BLaER1 (cell line): ENCODE measurements around the gene LSM7.

Experiments used
- H3K27ac ChIP-seq: shearing (Covaris generic); formaldehyde crosslinking; 2 replicates; pipeline ENCODE4 v1.8.1; 2022
- H3K27me3 ChIP-seq: shearing (Covaris generic); formaldehyde crosslinking; 2 replicates; pipeline ENCODE4 v1.8.1; 2022
- H3K36me3 ChIP-seq: shearing (Covaris generic); formaldehyde crosslinking; 2 replicates; pipeline ENCODE4 v1.8.1; 2022
- H3K4me1 ChIP-seq: shearing (Covaris generic); formaldehyde crosslinking; 2 replicates; pipeline ENCODE4 v1.8.1; 2022
- H3K4me2 ChIP-seq: shearing (Covaris generic); formaldehyde crosslinking; 2 replicates; pipeline ENCODE4 v1.8.1; 2022
- H3K4me3 ChIP-seq: shearing (Covaris generic); formaldehyde crosslinking; 2 replicates; pipeline ENCODE4 v1.8.1; 2022
- H3K9ac ChIP-seq: shearing (Covaris generic); formaldehyde crosslinking; 2 replicates; pipeline ENCODE4 v1.8.1; 2022
- H3K9me3 ChIP-seq: shearing (Covaris generic); formaldehyde crosslinking; 2 replicates; pipeline ENCODE4 v1.8.1; 2022
- H4K20me1 ChIP-seq: shearing (Covaris generic); formaldehyde crosslinking; 2 replicates; pipeline ENCODE4 v1.8.1; 2022
- Cebpa-rat ChIP-seq: shearing (Covaris generic); IDR thresholded peaks from 2 replicates; pipeline ENCODE4 v1.8.1; 2022

LSM7 gene

GRCh38 chr19:2345076-2345475, 16.7 kb upstream of the LSM7 start:
- TF ChIP-seq Cebpa-rat: no peak
- H3K4me2 ChIP-seq: peak overlapping the region; percentile 37; the same call in 1 of the 2 replicates
- H3K4me3 ChIP-seq: no peak overlapping the region
- no peak overlapping the region for H3K9ac ChIP-seq
- peaks cover 80% of the 10 kb centered on the region for H3K36me3 ChIP-seq
- H3K9me3 ChIP-seq: no peaks in the 10 kb centered on the region
- H4K20me1 ChIP-seq: peaks cover 13% of the 10 kb centered on the region
- peaks cover 48% of the 10 kb centered on the region for H3K4me1 ChIP-seq
- no peaks in the 10 kb centered on the region for H3K27me3 ChIP-seq
- H3K27ac ChIP-seq: peak overlapping the region; percentile 35

- Histone ChIP-seq H3K4me3 (no peak overlapping the region), H3K36me3 (peaks cover 80% of the 10 kb centered on the region), H3K27me3 (no peaks in the 10 kb centered on the region), H3K9me3 (no peaks in the 10 kb centered on the region), H3K27ac (peak overlapping the region; percentile 35), H3K4me1 (peaks cover 48% of the 10 kb centered on the region), H3K9ac (no peak overlapping the region), H4K20me1 (peaks cover 20% of the 10 kb centered on the region), H3K4me2 (peak overlapping the region; percentile 37; the same call in 1 of the 2 replicates)
- no peak for TF ChIP-seq Cebpa-rat
Observed at GRCh38 chr19:2344381-2344870, 16.0 kb upstream of the LSM7 start.

GRCh38 chr19:2343289-2343982, 15.1 kb upstream of the LSM7 start:
- no peak overlapping the region for H3K4me3 ChIP-seq
- H3K4me2 ChIP-seq: no peak overlapping the region
- no peaks in the 10 kb centered on the region for H3K9me3 ChIP-seq
- H3K4me1 ChIP-seq: peaks cover 53% of the 10 kb centered on the region
- H3K27ac ChIP-seq: 0 out of 2 replicates have a peak overlapping the region, but pooled peaks have one; percentile 26
- TF ChIP-seq Cebpa-rat: no peak
- H4K20me1 ChIP-seq: peaks cover 30% of the 10 kb centered on the region
- no peaks in the 10 kb centered on the region for H3K27me3 ChIP-seq
- H3K9ac ChIP-seq: no peak overlapping the region
- H3K36me3 ChIP-seq: peaks cover 83% of the 10 kb centered on the region

GRCh38 chr19:2342656-2343288, 14.4 kb upstream of the LSM7 start:
- Histone ChIP-seq H3K4me1 (peaks cover 60% of the 10 kb centered on the region), H3K4me2 (no peak overlapping the region; the same call in 1 of the 2 replicates), H3K27ac (peak overlapping the region; percentile 26; the same call in 1 of the 2 replicates), H3K36me3 (peaks cover 87% of the 10 kb centered on the region), H3K27me3 (no peaks in the 10 kb centered on the region), H3K9me3 (no peaks in the 10 kb centered on the region), H3K4me3 (no peak overlapping the region), H4K20me1 (peaks cover 36% of the 10 kb centered on the region), H3K9ac (no peak overlapping the region)
- TF ChIP-seq Cebpa-rat: no peak

GRCh38 chr19:2341982-2342381, 13.6 kb upstream of the LSM7 start:
- H3K4me2 ChIP-seq: peak overlapping the region; percentile 79
- H3K9ac ChIP-seq: peak overlapping the region; percentile 71
- H3K27ac ChIP-seq: peak overlapping the region; percentile 82
- H3K9me3 ChIP-seq: no peaks in the 10 kb centered on the region
- H3K27me3 ChIP-seq: no peaks in the 10 kb centered on the region
- H3K36me3 ChIP-seq: peaks cover 86% of the 10 kb centered on the region
- peaks cover 44% of the 10 kb centered on the region for H4K20me1 ChIP-seq
- TF ChIP-seq Cebpa-rat: no peak
- H3K4me3 ChIP-seq: no peak overlapping the region
- peaks cover 68% of the 10 kb centered on the region for H3K4me1 ChIP-seq

- peak overlapping the region; percentile 71 for H3K9ac ChIP-seq
- H3K27me3 ChIP-seq: no peaks in the 10 kb centered on the region
- no peak for TF ChIP-seq Cebpa-rat
- no peaks in the 10 kb centered on the region for H3K9me3 ChIP-seq
- peak overlapping the region; percentile 79 for H3K4me2 ChIP-seq
- peaks cover 75% of the 10 kb centered on the region for H3K4me1 ChIP-seq
- peak overlapping the region; percentile 82 for H3K27ac ChIP-seq
- H4K20me1 ChIP-seq: peaks cover 51% of the 10 kb centered on the region
- peaks cover 79% of the 10 kb centered on the region for H3K36me3 ChIP-seq
- peak overlapping the region; percentile 28; the same call in 1 of the 2 replicates for H3K4me3 ChIP-seq
Observed at GRCh38 chr19:2341244-2341751, 12.9 kb upstream of the LSM7 start.

- Histone ChIP-seq H4K20me1 (peaks cover 57% of the 10 kb centered on the region), H3K4me1 (peaks cover 75% of the 10 kb centered on the region), H3K4me3 (peak overlapping the region; percentile 28; the same call in 1 of the 2 replicates), H3K27me3 (no peaks in the 10 kb centered on the region), H3K36me3 (peaks cover 72% of the 10 kb centered on the region), H3K9ac (peak overlapping the region; percentile 71; the same call in 1 of the 2 replicates), H3K4me2 (peak overlapping the region; percentile 79), H3K27ac (peak overlapping the region; percentile 82), H3K9me3 (no peaks in the 10 kb centered on the region)
- no peak for TF ChIP-seq Cebpa-rat
Observed at GRCh38 chr19:2340496-2341243, 12.3 kb upstream of the LSM7 start.

- no peak overlapping the region for H3K27ac ChIP-seq
- H3K9me3 ChIP-seq: no peaks in the 10 kb centered on the region
- peaks cover 70% of the 10 kb centered on the region for H3K36me3 ChIP-seq
- H3K9ac ChIP-seq: no peak overlapping the region
- H3K27me3 ChIP-seq: no peaks in the 10 kb centered on the region
- H3K4me3 ChIP-seq: no peak overlapping the region
- H3K4me1 ChIP-seq: peaks cover 73% of the 10 kb centered on the region
- H4K20me1 ChIP-seq: peaks cover 66% of the 10 kb centered on the region
- TF ChIP-seq Cebpa-rat: no peak
- no peak overlapping the region for H3K4me2 ChIP-seq
Observed at GRCh38 chr19:2339644-2340310, 11.4 kb upstream of the LSM7 start.
